ENCODE results near the gene GRID1.

DNA sequence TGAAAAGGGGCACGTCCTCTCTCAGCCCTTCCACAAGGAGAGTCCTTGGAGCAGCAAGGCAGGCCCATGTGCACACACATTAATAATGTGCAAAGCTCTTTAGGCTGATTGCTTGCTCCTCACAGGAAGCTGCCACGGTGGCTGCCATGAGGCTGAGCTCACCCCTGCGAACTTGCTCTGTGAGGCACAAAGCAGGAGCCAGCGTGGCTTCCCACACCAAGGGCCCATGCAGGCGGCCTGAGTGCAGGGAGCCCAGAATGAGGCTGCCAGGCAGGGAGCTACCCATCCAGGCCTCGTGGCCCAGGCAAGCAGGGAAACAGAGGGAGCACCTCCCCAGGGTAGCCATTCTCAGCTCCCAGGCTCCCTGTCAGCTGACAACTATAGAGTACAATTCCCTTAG is 242.9 kb downstream of the GRID1 start:
- TF ChIP-seq POLR2AphosphoS5 (IDR thresholded peaks at IDR 0.05) = no peak
- TF ChIP-seq, protein P1, sequence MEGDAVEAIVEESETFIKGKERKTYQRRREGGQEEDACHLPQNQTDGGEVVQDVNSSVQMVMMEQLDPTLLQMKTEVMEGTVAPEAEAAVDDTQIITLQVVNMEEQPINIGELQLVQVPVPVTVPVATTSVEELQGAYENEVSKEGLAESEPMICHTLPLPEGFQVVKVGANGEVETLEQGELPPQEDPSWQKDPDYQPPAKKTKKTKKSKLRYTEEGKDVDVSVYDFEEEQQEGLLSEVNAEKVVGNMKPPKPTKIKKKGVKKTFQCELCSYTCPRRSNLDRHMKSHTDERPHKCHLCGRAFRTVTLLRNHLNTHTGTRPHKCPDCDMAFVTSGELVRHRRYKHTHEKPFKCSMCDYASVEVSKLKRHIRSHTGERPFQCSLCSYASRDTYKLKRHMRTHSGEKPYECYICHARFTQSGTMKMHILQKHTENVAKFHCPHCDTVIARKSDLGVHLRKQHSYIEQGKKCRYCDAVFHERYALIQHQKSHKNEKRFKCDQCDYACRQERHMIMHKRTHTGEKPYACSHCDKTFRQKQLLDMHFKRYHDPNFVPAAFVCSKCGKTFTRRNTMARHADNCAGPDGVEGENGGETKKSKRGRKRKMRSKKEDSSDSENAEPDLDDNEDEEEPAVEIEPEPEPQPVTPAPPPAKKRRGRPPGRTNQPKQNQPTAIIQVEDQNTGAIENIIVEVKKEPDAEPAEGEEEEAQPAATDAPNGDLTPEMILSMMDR (IDR thresholded peaks at IDR 0.05) = no peak
- TF ChIP-seq EP300 (IDR thresholded peaks at IDR 0.05) = no peak
- no peak for TF ChIP-seq POLR2A (IDR thresholded peaks at IDR 0.05)
